ENCODE data around the gene STOM.

GRCh38 chr9:121369595-121370265 is at the start of gene STOM:
- TF ChIP-seq YY1 (IDR thresholded peaks at IDR 0.05; ENCODE audit: insufficient read depth, insufficient read length) (no peak), SUZ12 (IDR thresholded peaks at IDR 0.05; ENCODE audit: extremely low read depth, insufficient read depth, insufficient read length) (no peak)

All from NT2/D1 (cell line).